Measurements from ENCODE around the gene GTPBP6.

The GTPBP6 gene

DNA sequence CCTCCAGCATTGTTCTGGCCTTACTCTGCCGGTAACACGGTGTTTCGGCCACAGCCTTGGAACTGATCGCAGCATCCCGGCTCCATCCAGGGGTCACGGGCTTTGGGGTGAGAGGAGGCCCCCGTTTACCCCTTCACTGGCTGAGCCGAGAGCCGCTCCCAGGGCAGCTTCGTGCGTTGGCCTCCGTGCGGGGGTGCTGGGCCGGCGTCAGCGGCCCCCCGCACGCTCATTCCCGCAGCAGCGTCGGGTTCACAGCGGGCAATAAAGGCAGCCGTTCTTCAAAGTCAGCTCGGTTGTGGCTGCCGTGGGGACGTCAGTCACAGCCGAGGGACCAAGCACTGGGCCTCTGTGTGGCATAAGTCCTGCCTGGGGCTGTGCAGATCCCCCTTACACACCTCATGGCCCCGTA, 62.7 kb downstream of the GTPBP6 start:
- no peak for TF ChIP-seq EP300 (IDR thresholded peaks at IDR 0.05; ENCODE audit: borderline replicate concordance)
